Measurements from ENCODE around the gene ALDH1A2.

GRCh38 chr15:58114388-58114787, 48.9 kb upstream of the ALDH1A2 start:
- TF ChIP-seq CTCF (IDR thresholded peaks at IDR 0.05; ENCODE audit: low read depth, low read length, poor library complexity, severe bottlenecking), result no peak
- no peak for TF ChIP-seq EZH2phosphoT487 (IDR thresholded peaks at IDR 0.05; ENCODE audit: borderline replicate concordance, low read length)
